Transverse colon (tissue), 4 donors: ENCODE results near the gene TNFRSF25. TPM values are rescaled to one million over a fixed set of nuclear protein-coding genes. Genes with fewer than 3 reads are reported as not detected.

Source experiments
- DNase-seq: peaks from one replicate; pipeline ENCODE4 v3.0.0-alpha.2; 2019
- H3K27ac ChIP-seq, 4 donors: fragments of 200-600 bp; sonication (generic); 2 replicates each; pipeline ENCODE4 v1.5.1; 2016 to 2018; ENCODE audit warnings: inconsistent platforms in 4 of 4
- H3K27me3 ChIP-seq: fragments of 200-600 bp; sonication (generic); 2 replicates; pipeline ENCODE4 v1.5.1; 2017; ENCODE audit warnings: inconsistent platforms
- H3K36me3 ChIP-seq, 4 donors: fragments of 200-600 bp; sonication (generic); 2 replicates each; pipeline ENCODE4 v1.5.1; 2017 to 2019; ENCODE audit warnings: inconsistent platforms in 4 of 4
- H3K4me1 ChIP-seq, 4 donors: fragments of 200-600 bp; sonication (generic); 2 replicates each; pipeline ENCODE4 v1.5.1; 2017 to 2020; ENCODE audit warnings: inconsistent platforms in 4 of 4
- H3K4me3 ChIP-seq, 4 donors: fragments of 200-600 bp; sonication (generic); 1 replicate in 1 of 4; 2 replicates in 3 of 4; pipeline versions ENCODE4 v1.5.1 to v1.6.1; 2017 to 2019; ENCODE audit warnings: inconsistent platforms in 4 of 4
- H3K9me3 ChIP-seq, 2 donors: fragments of 200-600 bp; sonication (generic); 2 replicates each; pipeline ENCODE4 v1.5.1; 2017 to 2019; ENCODE audit warnings: inconsistent platforms in 2 of 2
- EP300 ChIP-seq: sonication (generic); formaldehyde crosslinking; IDR thresholded peaks from one replicate; pipeline ENCODE4 v1.6.1; 2017; ENCODE audit warnings: antibody characterized with exemption, low read depth
- POLR2A ChIP-seq: fragments of 450-650 bp; IDR thresholded peaks from one replicate; pipeline ENCODE4 v1.6.1; 2016; ENCODE audit warnings: antibody characterized with exemption, mild to moderate bottlenecking, moderate library complexity
- POLR2AphosphoS5 ChIP-seq, 3 donors: sonication (generic); formaldehyde crosslinking; IDR thresholded peaks; one replicate each; pipeline ENCODE4 v1.6.1; 2016; ENCODE audit warnings: antibody characterized with exemption in 3 of 3
- WGBS, 2 donors: methylation state at CpG; one replicate each; pipeline ENCODE4 v1.1.5; 2018; ENCODE audit warnings: low coverage in 1 of 2; 5-methylcytosine and 5-hydroxymethylcytosine counted together
- in situ Hi-C, 4 donors: fragments of 200-750 bp; cut with MboI; loops; one replicate each; pipeline versions ENCODE4 v1.15.0 to v1.15.1; 2017; ENCODE audit warnings: low sequenced_read_pairs in 3 of 4, low pct_ligation_motif_present in 1 of 4, low pct_unique_long_range_greater_than_20kb in 1 of 4
- intact Hi-C: fragments of 100-400 bp; cut with DNase I; formaldehyde crosslinking; loops from one replicate; pipeline ENCODE4 v1.15.1; 2023; ENCODE audit warnings: low total_unique reads
- total RNA-seq, 4 donors: library from RNA; depleted of rRNA; stranded (reverse); fragments of >200 nt; gene quantifications; one replicate each; pipeline ENCODE4 v1.1.0, GENCODE V29; 2016
- TF ChIP-seq, protein P1 (sequence below), 5 experiments: fragments of 200-600 bp in 3 of 5; fragments of 450-650 bp in 2 of 5; sonication (generic) in 3 of 5; IDR thresholded peaks; 1 replicate in 2 of 5; 2 replicates in 3 of 5; pipeline ENCODE4 v1.5.1; 2016 to 2017; ENCODE audit warnings: antibody characterized with exemption in 5 of 5, inconsistent platforms in 3 of 5, mild to moderate bottlenecking in 2 of 5, moderate library complexity in 1 of 5

Gene TNFRSF25
- total RNA-seq, 4 donors from 2014 or later = 38.9 to 55.3 (median 45.0) TPM

- intact Hi-C loops (no loop called here), in situ Hi-C loops (no loop called here)
- no peak for DNase-seq
- 75% methylated on average over 19 of the region's 21 CpGs; no CpG with 5 or more reads in 1 of the 2 donors for WGBS, 2 donors
- no peaks in the 10 kb centered on the region for H3K9me3 ChIP-seq
- peak overlapping the region in 3 of 4 donors; percentile 9 to 36 (median 34) for H3K27ac ChIP-seq
- H3K36me3 ChIP-seq = no peaks in the 10 kb centered on the region
- peaks cover 11% of the 10 kb centered on the region for H3K27me3 ChIP-seq
- H3K4me1 ChIP-seq = no peaks in the 10 kb centered on the region
- peak overlapping the region in 3 of 4 donors; percentile 20 to 37 (median 23) for H3K4me3 ChIP-seq
- TF ChIP-seq EP300 = no peak
- TF ChIP-seq POLR2A = no peak
- TF ChIP-seq, protein P1, sequence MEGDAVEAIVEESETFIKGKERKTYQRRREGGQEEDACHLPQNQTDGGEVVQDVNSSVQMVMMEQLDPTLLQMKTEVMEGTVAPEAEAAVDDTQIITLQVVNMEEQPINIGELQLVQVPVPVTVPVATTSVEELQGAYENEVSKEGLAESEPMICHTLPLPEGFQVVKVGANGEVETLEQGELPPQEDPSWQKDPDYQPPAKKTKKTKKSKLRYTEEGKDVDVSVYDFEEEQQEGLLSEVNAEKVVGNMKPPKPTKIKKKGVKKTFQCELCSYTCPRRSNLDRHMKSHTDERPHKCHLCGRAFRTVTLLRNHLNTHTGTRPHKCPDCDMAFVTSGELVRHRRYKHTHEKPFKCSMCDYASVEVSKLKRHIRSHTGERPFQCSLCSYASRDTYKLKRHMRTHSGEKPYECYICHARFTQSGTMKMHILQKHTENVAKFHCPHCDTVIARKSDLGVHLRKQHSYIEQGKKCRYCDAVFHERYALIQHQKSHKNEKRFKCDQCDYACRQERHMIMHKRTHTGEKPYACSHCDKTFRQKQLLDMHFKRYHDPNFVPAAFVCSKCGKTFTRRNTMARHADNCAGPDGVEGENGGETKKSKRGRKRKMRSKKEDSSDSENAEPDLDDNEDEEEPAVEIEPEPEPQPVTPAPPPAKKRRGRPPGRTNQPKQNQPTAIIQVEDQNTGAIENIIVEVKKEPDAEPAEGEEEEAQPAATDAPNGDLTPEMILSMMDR (IDR thresholded peaks at IDR 0.05) = no peak
- TF ChIP-seq POLR2AphosphoS5 (IDR thresholded peaks at IDR 0.05) = no peak
Observed at GRCh38 chr1:6465461-6466005, 440 bp downstream of the TNFRSF25 start.

DNA sequence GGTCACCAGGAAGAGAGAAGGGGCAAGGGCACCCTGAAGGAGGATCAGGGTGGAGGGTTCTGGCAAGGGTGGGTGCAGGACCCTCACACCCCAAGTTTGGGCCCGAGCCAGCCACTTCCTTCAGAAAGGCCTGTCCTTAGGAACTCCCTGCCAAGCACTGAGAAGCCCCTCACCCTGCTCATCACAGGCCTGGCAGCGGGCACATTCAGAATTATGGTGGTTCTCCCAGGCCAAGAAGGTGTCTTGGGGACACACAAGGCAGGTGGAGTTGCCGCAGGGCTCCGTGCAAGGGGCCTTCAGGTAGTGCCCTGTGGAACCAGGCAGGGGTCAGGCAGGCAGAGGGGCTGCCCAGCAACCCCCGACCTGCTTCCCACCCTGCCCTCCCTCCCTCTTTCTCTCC lies 1.1 kb downstream of the TNFRSF25 start:
- Histone ChIP-seq H3K9me3 (no peaks in the 10 kb centered on the region), H3K27me3 (peaks cover 16% of the 10 kb centered on the region), H3K4me1 (no peaks in the 10 kb centered on the region), H3K36me3 (no peaks in the 10 kb centered on the region), H3K27ac (peak overlapping the region in 1 of 4 donors; percentile 36), H3K4me3 (no peak overlapping the region)
- DNase-seq = no peak
- intact Hi-C loops = no loop called here
- TF ChIP-seq, protein P1 (IDR thresholded peaks at IDR 0.05) = no peak
- WGBS, 2 donors = 86 to 100% methylated on average over 2 to 5 of the region's 5 CpGs
- in situ Hi-C loops = no loop called here

- in situ Hi-C loops (no loop called here), intact Hi-C loops (no loop called here)
- peaks cover 16% of the 10 kb centered on the region for H3K27me3 ChIP-seq
- no peak overlapping the region for H3K4me3 ChIP-seq
- no peaks in the 10 kb centered on the region for H3K4me1 ChIP-seq
- no peak for TF ChIP-seq EP300
- TF ChIP-seq, protein P1 (IDR thresholded peaks at IDR 0.05) = peak in 2 of 5 experiments; percentile 13 to 44
- H3K36me3 ChIP-seq = no peaks in the 10 kb centered on the region
- 69 to 100% methylated on average over 1 to 7 of the region's 7 CpGs for WGBS, 2 donors
- H3K27ac ChIP-seq = peak overlapping the region in 1 of 4 donors; percentile 36
- peak; percentile 70 for DNase-seq
- no peaks in the 10 kb centered on the region for H3K9me3 ChIP-seq
Observed at GRCh38 chr1:6464514-6464836, 1.5 kb downstream of the TNFRSF25 start.

- Histone ChIP-seq H3K36me3 (no peaks in the 10 kb centered on the region), H3K9me3 (no peaks in the 10 kb centered on the region), H3K4me1 (no peaks in the 10 kb centered on the region), H3K27ac (no peak overlapping the region), H3K27me3 (peaks cover 16% of the 10 kb centered on the region), H3K4me3 (no peak overlapping the region)
- 80% methylated on average over 1 of the region's 1 CpG; no CpG with 5 or more reads in 1 of the 2 donors for WGBS, 2 donors
- no peak for DNase-seq
- intact Hi-C loops = no loop called here
- TF ChIP-seq EP300 (no peak), POLR2AphosphoS5 (IDR thresholded peaks at IDR 0.05) (no peak), POLR2A (no peak)
- TF ChIP-seq, protein P1 (IDR thresholded peaks at IDR 0.05) = no peak
- in situ Hi-C loops = no loop called here
Observed at GRCh38 chr1:6463120-6463412, 2.9 kb downstream of the TNFRSF25 start.
